MG63 (cell line): ENCODE measurements around the gene TTC28. TPM values are rescaled to one million over a fixed set of nuclear protein-coding genes. Genes with fewer than 3 reads are reported as not detected.

Experiments used
- DNase-seq: peaks from one replicate; pipeline ENCODE4 v3.0.0-alpha.2; 2020
- H3K27me3 ChIP-seq: fragments of 250-450 bp; sonication (Bioruptor Pico); 2 replicates; pipeline ENCODE4 v1.5.1; 2020; ENCODE audit warnings: mild to moderate bottlenecking, moderate library complexity
- H3K36me3 ChIP-seq: fragments of 250-450 bp; sonication (Bioruptor Pico); 2 replicates; pipeline ENCODE4 v1.5.1; 2020; ENCODE audit warnings: mild to moderate bottlenecking, moderate library complexity
- H3K4me3 ChIP-seq: fragments of 250-450 bp; sonication (Bioruptor Pico); 2 replicates; pipeline ENCODE4 v1.5.1; 2020; ENCODE audit warnings: mild to moderate bottlenecking, moderate library complexity
- H3K9me3 ChIP-seq: fragments of 250-450 bp; sonication (Bioruptor Pico); 2 replicates; pipeline ENCODE4 v1.5.1; 2020; ENCODE audit warnings: mild to moderate bottlenecking, moderate library complexity
- total RNA-seq: library from RNA; depleted of rRNA; stranded (reverse); fragments of >200 nt; shearing (Covaris generic); gene quantifications from 2 replicates; pipeline ENCODE4 v1.2.3, GENCODE V29; 2014; ENCODE audit warnings: low replicate concordance

Gene TTC28
- total RNA-seq, 1 experiment from 2014 or later, result 3.1 TPM

DNA sequence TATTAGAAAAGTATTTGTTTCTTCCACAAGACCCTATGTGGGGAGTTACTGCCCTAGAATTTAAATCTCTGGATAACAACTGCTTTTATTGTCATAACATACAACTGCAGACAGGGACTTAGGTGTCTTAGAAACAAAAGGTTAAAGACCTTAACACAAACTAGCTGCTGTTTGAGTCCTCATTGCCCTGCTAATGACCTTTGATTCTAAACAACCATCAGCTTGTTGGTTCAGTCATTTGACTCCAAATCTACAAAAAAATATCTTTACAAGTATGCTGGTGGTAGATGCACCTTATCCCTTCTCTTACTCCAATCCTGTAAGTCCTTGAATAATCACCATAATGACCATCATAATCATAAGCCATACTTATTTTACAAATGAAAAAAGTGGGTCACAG, 383.2 kb downstream of the TTC28 start:
- H3K27me3 ChIP-seq, result no peaks in the 10 kb centered on the region
- no peak for DNase-seq
- H3K4me3 ChIP-seq, result no peak overlapping the region
- no peaks in the 10 kb centered on the region for H3K9me3 ChIP-seq
- H3K36me3 ChIP-seq, result no peaks in the 10 kb centered on the region

DNA sequence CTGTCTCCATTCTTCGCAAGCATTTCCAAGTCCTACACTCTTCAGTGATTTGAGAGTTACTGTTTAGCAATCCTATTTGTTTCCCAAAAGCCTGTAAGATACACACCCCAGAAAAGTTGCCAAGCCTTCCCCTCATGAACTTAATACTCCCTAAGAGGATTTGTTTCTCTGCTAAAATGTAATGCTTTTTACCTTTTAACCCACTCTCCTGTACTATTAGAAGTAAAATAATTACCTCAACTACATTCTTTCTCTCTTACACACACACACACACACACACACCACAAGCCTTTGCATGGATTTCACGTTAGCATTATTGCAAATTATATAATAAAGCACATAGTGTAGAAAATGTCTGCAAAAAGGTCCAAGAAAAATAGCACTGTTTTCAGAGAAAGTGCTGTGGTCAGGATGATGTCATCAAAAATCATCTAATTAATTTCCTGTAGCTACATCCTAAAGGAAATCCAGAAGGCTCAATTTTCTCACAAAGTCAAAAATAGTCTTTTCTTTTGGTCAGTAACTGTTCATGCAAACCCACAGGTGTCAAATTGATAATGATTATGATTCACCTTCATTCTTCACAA, 396.5 kb downstream of the TTC28 start:
- Histone ChIP-seq H3K9me3 (no peaks in the 10 kb centered on the region), H3K36me3 (no peaks in the 10 kb centered on the region), H3K4me3 (no peak overlapping the region), H3K27me3 (no peaks in the 10 kb centered on the region)
- DNase-seq, result no peak

GRCh38 chr22:28282405-28283067, 397.1 kb downstream of the TTC28 start:
- no peaks in the 10 kb centered on the region for H3K27me3 ChIP-seq
- H3K9me3 ChIP-seq, result no peaks in the 10 kb centered on the region

DNA sequence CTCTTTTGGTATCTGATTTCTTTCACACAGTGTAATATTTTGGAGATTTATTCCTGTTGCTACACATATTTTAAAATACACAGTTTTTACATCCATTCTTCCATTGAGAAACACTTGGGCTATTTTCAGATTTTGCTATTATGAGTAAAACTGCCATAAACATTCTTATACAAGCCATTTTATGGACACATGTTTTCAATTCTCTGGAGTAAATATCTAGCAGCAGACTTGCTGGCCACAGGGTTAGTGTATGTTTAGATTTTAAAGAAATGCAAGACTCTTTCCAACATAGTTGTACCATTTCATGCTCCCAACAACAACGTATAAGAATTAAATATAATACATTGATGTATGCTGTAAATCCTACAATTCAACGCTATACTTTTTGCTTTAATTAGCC, 399.8 kb downstream of the TTC28 start:
- no peaks in the 10 kb centered on the region for H3K36me3 ChIP-seq
- DNase-seq, result no peak
- H3K27me3 ChIP-seq, result no peaks in the 10 kb centered on the region
- no peaks in the 10 kb centered on the region for H3K9me3 ChIP-seq
- H3K4me3 ChIP-seq, result no peak overlapping the region

More at GRCh38 chr22:28282405-28283067, 397.1 kb downstream of the TTC28 start:
- Histone ChIP-seq H3K4me3 (no peak overlapping the region), H3K36me3 (no peaks in the 10 kb centered on the region)
- DNase-seq, result no peak

DNA sequence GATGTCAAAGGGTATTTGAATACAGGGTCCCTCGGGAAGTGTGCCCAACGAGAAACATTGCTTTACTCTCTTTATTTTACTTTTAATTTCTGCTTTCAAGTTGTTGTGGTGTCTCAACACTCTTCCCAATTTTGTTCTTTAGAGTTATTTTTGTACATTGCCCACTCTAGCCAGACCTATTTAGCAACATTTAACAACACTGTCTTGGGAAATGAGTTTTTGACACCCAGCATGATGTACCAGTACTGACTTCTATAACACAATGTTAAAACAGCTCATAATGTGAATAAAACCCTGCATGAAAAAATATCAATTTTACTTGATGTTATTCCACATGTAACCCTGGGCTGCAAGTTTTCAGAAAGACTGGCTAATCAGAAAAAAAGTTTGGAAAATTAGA, 410.4 kb downstream of the TTC28 start:
- H3K36me3 ChIP-seq, result no peaks in the 10 kb centered on the region
- no peak for DNase-seq
- no peak overlapping the region for H3K4me3 ChIP-seq
- H3K27me3 ChIP-seq, result no peaks in the 10 kb centered on the region
- H3K9me3 ChIP-seq, result 0 out of 2 replicates have a peak, but pooled peaks cover 2% of the 10 kb centered on the region

DNA sequence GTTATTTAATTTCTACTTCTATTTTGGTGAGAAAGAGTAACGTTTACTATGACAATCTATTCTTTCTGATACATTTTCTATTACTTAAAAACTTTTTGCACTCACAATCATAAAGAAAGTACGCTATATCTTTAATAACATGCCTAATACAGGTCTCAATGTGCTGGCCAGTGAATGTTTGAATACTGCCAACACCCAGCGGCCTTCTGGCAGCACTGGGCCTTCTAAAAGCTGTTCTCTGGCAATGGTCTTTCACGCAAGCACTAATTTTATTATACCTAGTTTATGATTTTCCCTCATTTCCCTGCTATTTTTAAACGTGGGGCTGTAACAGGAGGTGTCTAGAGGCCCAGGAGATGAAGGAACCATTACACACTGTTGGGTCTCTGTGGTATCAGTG, 410.8 kb downstream of the TTC28 start:
- Histone ChIP-seq H3K27me3 (no peaks in the 10 kb centered on the region), H3K4me3 (no peak overlapping the region), H3K36me3 (no peaks in the 10 kb centered on the region), H3K9me3 (0 out of 2 replicates have a peak, but pooled peaks cover 2% of the 10 kb centered on the region)
- peak; percentile 62 for DNase-seq

DNA sequence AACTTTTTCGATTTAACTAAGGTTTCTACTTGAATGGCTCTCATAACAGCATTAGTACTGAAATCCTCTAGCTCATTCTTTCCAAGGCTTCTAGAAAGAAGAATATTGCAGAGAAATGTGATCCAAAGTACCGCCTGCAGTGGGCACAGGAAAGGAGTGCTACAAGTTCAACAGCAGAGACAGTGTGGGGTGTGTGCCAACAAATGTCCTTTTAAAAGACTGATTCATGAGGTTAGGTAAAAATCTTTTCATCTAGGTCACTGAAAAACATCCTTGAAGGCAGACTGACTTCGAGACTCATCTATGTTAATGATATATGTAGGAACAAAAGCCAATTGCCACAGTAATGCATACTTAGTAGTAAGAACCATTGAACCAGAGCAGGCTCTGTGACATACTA, 411.5 kb downstream of the TTC28 start:
- H3K36me3 ChIP-seq, result no peaks in the 10 kb centered on the region
- DNase-seq, result peak; percentile 39
- H3K4me3 ChIP-seq, result no peak overlapping the region
- H3K27me3 ChIP-seq, result no peaks in the 10 kb centered on the region
- 0 out of 2 replicates have a peak, but pooled peaks cover 2% of the 10 kb centered on the region for H3K9me3 ChIP-seq

DNA sequence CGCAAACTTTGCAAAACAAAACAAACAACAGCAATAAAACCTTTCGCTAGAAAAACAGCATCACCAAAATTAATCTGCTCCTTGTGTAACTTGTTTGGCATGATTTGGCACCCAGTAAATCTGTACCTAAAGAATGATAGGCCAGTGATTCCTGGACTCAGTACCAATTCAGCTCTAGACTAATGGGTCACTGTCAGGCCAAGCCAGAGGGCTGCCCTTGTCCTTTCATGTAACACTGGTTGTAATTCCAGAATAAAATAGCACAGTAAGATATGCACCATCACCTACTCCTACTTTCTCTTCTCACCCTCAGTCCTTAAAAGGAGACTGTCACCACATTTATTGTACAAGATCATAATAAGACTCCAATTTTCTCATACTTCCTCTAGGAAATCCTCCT, 419.0 kb downstream of the TTC28 start:
- no peaks in the 10 kb centered on the region for H3K27me3 ChIP-seq

DNA sequence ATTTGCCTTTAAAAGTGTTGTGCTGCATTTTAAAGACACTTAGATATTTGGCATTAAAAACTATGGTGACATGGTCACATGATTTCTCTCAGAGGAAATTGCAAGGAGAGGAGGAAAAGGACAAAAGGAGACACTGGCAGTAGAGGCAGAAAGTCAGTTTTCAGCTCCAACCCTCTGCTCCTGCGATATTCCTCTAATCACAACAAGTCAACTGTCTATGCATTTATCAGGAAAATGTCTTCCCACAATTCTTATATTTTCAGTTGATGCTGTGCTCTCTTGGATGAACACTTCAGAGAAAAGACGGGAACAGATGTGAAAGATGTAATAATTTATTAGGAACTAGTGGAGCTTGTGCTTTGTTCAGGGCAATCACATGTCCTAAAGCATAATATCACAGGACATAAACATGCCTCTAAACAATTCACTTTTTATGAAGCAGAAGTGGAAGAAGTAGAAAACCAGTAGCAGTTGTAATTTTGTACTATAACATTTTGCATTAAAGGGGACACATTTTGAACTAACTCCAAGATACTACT, 419.8 kb downstream of the TTC28 start:
- DNase-seq, result no peak
- H3K27me3 ChIP-seq, result no peaks in the 10 kb centered on the region
- H3K4me3 ChIP-seq, result no peak overlapping the region
- no peaks in the 10 kb centered on the region for H3K36me3 ChIP-seq
- H3K9me3 ChIP-seq, result no peaks in the 10 kb centered on the region

More for the DNA sequence above, 419.0 kb downstream of the TTC28 start:
- Histone ChIP-seq H3K4me3 (no peak overlapping the region), H3K9me3 (no peaks in the 10 kb centered on the region), H3K36me3 (no peaks in the 10 kb centered on the region)
- no peak for DNase-seq

GRCh38 chr22:28254396-28254795, 425.2 kb downstream of the TTC28 start:
- Histone ChIP-seq H3K27me3 (no peaks in the 10 kb centered on the region), H3K4me3 (no peak overlapping the region), H3K9me3 (no peaks in the 10 kb centered on the region), H3K36me3 (no peaks in the 10 kb centered on the region)
- no peak for DNase-seq

DNA sequence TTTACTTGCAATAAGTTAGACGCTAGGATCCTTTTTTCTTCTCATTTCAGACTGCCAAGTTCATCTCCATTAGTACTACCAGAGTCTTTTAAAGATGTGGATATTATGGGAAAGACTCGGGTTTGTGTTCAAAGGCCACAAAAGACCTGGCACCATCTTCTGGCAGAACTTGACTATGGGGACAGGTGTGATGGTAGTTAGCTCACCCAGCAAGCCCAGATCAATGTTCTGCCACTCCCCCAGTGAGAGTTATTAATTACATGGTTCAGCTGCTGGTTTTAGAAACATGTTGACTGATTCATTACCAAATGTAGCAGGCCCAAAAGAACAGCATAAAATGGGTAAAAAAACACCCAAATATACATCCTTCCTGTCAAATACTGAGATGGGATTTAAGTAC, 427.1 kb downstream of the TTC28 start:
- Histone ChIP-seq H3K9me3 (peaks cover 3% of the 10 kb centered on the region), H3K27me3 (no peaks in the 10 kb centered on the region), H3K4me3 (no peak overlapping the region), H3K36me3 (peaks cover 4% of the 10 kb centered on the region)
- DNase-seq, result no peak

- Histone ChIP-seq H3K9me3 (peaks cover 3% of the 10 kb centered on the region), H3K36me3 (peaks cover 4% of the 10 kb centered on the region), H3K4me3 (no peak overlapping the region), H3K27me3 (no peaks in the 10 kb centered on the region)
- DNase-seq, result no peak
These were observed 429.5 kb downstream of the TTC28 start for GRCh38 chr22:28250036-28250695.

DNA sequence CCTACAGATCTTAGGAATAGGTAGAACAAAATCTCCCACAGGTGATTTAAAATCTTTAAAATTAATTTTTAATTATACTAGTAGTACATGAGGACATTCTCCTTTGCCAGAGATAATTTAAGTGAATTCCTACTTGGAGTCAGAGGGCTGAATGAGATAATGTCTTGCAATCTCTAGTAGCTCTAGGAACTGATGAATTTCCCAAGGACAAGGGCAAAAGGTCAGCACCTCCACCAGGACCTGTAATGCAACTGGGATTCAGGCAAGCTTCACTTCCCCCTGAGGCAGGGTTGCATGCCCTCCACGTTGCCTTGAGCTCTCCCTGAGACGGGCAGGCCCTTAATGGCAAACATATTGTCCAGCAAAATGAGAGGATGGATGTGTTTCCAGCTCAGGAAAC, 430.2 kb downstream of the TTC28 start:
- H3K4me3 ChIP-seq, result no peak overlapping the region
- peaks cover 4% of the 10 kb centered on the region for H3K36me3 ChIP-seq
- DNase-seq, result no peak
- H3K27me3 ChIP-seq, result no peaks in the 10 kb centered on the region
- peaks cover 3% of the 10 kb centered on the region for H3K9me3 ChIP-seq

DNA sequence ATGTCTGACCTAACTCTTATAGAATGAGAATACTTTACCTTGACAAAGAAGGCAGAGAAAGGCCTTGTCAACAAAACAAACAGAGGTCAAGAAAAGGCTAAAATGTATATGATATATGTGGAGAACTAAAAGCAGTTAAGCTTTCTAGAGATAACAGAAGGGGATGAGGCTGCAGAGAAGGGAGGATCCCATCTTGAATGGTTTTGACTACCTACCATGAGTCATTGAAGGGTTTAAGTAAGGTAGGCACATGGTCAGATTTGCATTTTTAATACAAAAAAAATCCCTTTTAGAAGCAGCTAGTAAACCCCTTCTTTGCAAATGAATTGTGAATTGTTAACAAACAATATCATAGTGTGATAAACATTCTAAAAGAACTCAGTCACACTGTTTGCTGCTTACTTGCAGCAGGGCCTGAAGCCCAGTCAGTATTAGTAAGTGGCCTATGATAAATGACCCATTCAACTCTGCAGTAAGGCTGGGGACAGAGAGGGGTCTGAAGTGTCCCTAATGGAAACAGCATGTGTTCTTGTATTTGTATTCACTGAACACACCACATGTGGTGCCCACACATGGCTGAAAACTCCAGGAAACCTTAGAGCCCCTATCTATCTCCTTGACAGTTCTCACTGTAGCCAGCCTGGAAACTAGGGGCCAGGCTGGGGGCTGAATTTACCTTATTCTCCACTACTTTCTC, 431.8 kb downstream of the TTC28 start:
- H3K4me3 ChIP-seq, result no peak overlapping the region
- DNase-seq, result no peak
- no peaks in the 10 kb centered on the region for H3K27me3 ChIP-seq
- H3K36me3 ChIP-seq, result peaks cover 4% of the 10 kb centered on the region
- peaks cover 3% of the 10 kb centered on the region for H3K9me3 ChIP-seq

DNA sequence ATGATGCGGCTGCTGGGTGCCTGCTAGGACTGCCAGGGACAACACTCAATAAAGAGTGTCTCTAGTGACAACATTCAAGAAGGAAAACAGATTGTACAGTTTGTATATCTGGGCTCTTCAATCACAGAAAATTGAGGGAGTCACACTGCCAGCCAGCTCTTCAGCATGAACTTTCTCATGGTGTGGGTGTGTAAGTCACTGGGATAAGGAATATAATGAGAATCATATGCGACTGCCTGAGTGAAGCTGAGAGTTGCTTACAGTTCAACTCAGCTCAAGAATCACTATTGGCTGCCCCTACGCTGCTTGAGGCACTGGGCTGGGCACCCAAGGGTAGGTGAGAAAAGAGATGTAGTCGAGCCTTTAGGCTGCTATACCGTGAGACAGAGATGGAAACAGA, 432.5 kb downstream of the TTC28 start:
- H3K9me3 ChIP-seq, result peaks cover 3% of the 10 kb centered on the region
- peaks cover 4% of the 10 kb centered on the region for H3K36me3 ChIP-seq
- no peaks in the 10 kb centered on the region for H3K27me3 ChIP-seq
- no peak overlapping the region for H3K4me3 ChIP-seq
- DNase-seq, result no peak

DNA sequence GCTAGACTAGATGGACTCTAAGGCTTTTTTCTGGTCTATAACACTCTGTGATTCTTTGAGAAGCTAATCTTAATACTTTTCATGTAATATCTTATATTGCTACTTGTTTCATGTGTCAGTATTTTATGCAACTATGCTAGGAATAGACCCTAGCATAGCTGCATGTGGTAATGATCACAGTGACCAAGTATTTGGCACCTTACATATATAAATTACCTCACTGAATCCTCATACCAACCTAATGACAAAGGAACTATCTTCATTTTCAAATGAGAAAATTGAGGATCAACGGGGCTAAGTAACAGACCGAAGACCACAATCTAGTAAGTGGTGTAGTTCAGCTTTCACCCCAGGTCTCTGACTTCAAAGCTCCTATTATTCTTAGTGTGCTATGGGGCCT, 433.2 kb downstream of the TTC28 start:
- DNase-seq, result no peak
- no peaks in the 10 kb centered on the region for H3K27me3 ChIP-seq
- no peak overlapping the region for H3K4me3 ChIP-seq
- peaks cover 3% of the 10 kb centered on the region for H3K9me3 ChIP-seq
- peaks cover 4% of the 10 kb centered on the region for H3K36me3 ChIP-seq

GRCh38 chr22:28245579-28246224, 433.9 kb downstream of the TTC28 start:
- Histone ChIP-seq H3K9me3 (peaks cover 3% of the 10 kb centered on the region), H3K36me3 (peaks cover 4% of the 10 kb centered on the region), H3K27me3 (no peaks in the 10 kb centered on the region), H3K4me3 (no peak overlapping the region)
- no peak for DNase-seq
